ENCODE measurements around the gene STAT3. TPM values are rescaled to one million over a fixed set of nuclear protein-coding genes. Genes with fewer than 3 reads are reported as not detected.

Gene STAT3
- total and polyA plus RNA-seq, 9 of the 15 experiments (the other 6 are each of a cell fraction or from before 2014, with no cell fraction given) = 90.0 to 179 (median 114) TPM

DNA sequence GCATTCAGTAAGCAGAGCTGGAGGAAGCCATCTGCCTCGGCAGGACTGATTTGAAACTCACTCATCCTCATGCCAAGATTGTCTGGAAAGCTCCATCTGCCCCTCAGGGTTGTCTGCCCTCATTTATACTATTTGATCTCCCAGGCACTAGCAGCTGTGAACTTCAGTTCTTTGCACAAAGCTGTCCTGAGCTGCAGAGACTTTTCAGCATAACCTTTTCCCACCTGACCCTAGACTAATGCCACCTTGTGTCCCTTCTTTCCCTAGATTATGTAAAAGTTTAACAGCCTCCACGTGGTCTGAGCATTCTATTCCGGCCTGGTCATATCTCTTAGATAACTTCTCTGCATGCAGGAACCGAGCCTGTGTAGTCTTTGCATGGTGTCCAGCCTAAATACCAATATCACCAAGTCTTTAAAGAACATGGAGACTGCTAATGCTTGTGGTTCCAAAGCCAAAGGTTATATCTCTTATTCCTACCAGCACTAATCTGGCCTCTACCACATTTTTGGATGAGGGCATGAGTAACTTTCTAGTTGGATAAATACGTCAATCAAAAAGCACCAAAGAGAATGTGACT is 70.9 kb downstream of the STAT3 start (continued):
- TF ChIP-seq, protein P1, sequence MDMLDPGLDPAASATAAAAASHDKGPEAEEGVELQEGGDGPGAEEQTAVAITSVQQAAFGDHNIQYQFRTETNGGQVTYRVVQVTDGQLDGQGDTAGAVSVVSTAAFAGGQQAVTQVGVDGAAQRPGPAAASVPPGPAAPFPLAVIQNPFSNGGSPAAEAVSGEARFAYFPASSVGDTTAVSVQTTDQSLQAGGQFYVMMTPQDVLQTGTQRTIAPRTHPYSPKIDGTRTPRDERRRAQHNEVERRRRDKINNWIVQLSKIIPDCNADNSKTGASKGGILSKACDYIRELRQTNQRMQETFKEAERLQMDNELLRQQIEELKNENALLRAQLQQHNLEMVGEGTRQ (CRISPR knock-in tag; IDR thresholded peaks at IDR 0.05) = peak; percentile 75

DNA sequence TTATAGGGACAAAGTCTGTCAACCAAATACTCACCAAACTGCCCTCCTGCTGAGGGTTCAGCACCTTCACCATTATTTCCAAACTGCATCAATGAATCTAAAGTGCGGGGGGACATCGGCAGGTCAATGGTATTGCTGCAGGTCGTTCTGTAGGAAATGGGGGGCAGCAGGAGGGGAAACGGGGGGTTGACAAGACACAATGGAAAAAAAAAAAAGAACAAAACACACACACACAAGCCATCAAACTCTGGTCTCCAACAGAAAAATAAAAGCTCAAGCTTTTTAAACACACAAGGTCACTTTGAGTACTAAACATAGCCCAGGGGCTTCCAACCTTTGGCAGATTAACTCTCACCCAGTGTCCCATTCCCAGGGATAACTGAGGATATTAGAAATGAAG is 71.5 kb downstream of the STAT3 start:
- peaks cover 72% of the 10 kb centered on the region for H3K79me2 ChIP-seq (ENCODE audit: control insufficient read depth, insufficient read depth, low read length)
- H3K9me1 ChIP-seq (ENCODE audit: control insufficient read depth, insufficient read depth, low read length) = no peaks in the 10 kb centered on the region
- ChIA-PET POLR2A (interaction anchor here (0.7 to 2.5 kb wide), 8 partner anchors 12 to 224 kb away, joined by 3 to 6 read pairs (median 4); no protein-coding TSS in a partner anchor), CTCF (ENCODE audit: low intra/inter-chr PET ratio) (no interaction called here)
- no peak for ATAC-seq
- peak overlapping the region; percentile 83 to 100; a peak in 3 of 4 replicates for H3K9ac ChIP-seq (ENCODE audit: insufficient read depth in 1 of 2, low read depth in 2 of 2, low read length in 2 of 2)
- WGBS (ENCODE audit: insufficient coverage, low coverage, missing lambda C conversion rate) = 21% methylated on average over 4 of the region's 4 CpGs
- H2AFZ ChIP-seq (ENCODE audit: low read depth, low read length) = no peak overlapping the region
- intact Hi-C loops (cut with micrococcal nuclease) = loop anchor here (5.0 to 10.0 kb wide), 2 partner anchors 92 to 294 kb away; partner anchors contain the start of gene NKIRAS2
- no peak for DNase-seq (ENCODE audit: extremely low read depth in 1 of 4, low spot score in 3 of 4)
- in situ Hi-C loops (cut with MboI) = no loop called here
- peak overlapping the region; percentile 17; the same call in 1 of the 2 replicates for H3K4me3 ChIP-seq
- no peaks in the 10 kb centered on the region for H4K20me1 ChIP-seq (replicated peaks; ENCODE audit: control insufficient read depth, insufficient read depth, low read length)
- H3K4me2 ChIP-seq (ENCODE audit: insufficient read depth, low read length) = peak overlapping the region; percentile 100
- H3K4me1 ChIP-seq (replicated peaks in 1 of 2; ENCODE audit: control insufficient read depth in 2 of 2, insufficient read depth in 2 of 2, low read length in 2 of 2) = peaks cover 87 to 90% of the 10 kb centered on the region in 2 experiments
- no peak for FAIRE-seq
- BruUV-seq (replicated peaks) = TSS peak; percentile 24
- peaks cover 74% of the 10 kb centered on the region for H3K36me3 ChIP-seq (ENCODE audit: control insufficient read depth, insufficient read depth, low read length)
- H3K27me3 ChIP-seq (ENCODE audit: control insufficient read depth in 2 of 2, insufficient read depth in 2 of 2, low read length in 2 of 2) = no peaks in the 10 kb centered on the region
- H3K27ac ChIP-seq (ENCODE audit: extremely low read depth, low read depth, low read length) = peak overlapping the region; percentile 100
- no peaks in the 10 kb centered on the region for H3K9me3 ChIP-seq (replicated peaks; ENCODE audit: control insufficient read depth, insufficient read depth, low read depth, low read length)
- no peak for TF ChIP-seq PHF20 (IDR thresholded peaks at IDR 0.05; ENCODE audit: partially characterized antibody)
- TF ChIP-seq, protein P2, sequence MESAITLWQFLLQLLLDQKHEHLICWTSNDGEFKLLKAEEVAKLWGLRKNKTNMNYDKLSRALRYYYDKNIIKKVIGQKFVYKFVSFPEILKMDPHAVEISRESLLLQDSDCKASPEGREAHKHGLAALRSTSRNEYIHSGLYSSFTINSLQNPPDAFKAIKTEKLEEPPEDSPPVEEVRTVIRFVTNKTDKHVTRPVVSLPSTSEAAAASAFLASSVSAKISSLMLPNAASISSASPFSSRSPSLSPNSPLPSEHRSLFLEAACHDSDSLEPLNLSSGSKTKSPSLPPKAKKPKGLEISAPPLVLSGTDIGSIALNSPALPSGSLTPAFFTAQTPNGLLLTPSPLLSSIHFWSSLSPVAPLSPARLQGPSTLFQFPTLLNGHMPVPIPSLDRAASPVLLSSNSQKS (CRISPR knock-in tag; IDR thresholded peaks at IDR 0.05) = no peak
- no peak for TF ChIP-seq ZNF668 (CRISPR knock-in tag; IDR thresholded peaks at IDR 0.05)
- no peak for TF ChIP-seq HMG20B (CRISPR knock-in tag; IDR thresholded peaks at IDR 0.05)
- TF ChIP-seq, protein P3, sequence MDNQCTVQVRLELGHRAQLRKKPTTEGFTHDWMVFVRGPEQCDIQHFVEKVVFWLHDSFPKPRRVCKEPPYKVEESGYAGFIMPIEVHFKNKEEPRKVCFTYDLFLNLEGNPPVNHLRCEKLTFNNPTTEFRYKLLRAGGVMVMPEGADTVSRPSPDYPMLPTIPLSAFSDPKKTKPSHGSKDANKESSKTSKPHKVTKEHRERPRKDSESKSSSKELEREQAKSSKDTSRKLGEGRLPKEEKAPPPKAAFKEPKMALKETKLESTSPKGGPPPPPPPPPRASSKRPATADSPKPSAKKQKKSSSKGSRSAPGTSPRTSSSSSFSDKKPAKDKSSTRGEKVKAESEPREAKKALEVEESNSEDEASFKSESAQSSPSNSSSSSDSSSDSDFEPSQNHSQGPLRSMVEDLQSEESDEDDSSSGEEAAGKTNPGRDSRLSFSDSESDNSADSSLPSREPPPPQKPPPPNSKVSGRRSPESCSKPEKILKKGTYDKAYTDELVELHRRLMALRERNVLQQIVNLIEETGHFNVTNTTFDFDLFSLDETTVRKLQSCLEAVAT (IDR thresholded peaks at IDR 0.05) = peak; percentile 74 to 82
- TF ChIP-seq, protein P4, sequence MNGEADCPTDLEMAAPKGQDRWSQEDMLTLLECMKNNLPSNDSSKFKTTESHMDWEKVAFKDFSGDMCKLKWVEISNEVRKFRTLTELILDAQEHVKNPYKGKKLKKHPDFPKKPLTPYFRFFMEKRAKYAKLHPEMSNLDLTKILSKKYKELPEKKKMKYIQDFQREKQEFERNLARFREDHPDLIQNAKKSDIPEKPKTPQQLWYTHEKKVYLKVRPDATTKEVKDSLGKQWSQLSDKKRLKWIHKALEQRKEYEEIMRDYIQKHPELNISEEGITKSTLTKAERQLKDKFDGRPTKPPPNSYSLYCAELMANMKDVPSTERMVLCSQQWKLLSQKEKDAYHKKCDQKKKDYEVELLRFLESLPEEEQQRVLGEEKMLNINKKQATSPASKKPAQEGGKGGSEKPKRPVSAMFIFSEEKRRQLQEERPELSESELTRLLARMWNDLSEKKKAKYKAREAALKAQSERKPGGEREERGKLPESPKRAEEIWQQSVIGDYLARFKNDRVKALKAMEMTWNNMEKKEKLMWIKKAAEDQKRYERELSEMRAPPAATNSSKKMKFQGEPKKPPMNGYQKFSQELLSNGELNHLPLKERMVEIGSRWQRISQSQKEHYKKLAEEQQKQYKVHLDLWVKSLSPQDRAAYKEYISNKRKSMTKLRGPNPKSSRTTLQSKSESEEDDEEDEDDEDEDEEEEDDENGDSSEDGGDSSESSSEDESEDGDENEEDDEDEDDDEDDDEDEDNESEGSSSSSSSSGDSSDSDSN (IDR thresholded peaks at IDR 0.05; ENCODE audit: borderline replicate concordance in 1 of 2, low read depth in 2 of 2, low read length in 2 of 2) = no peak
- no peak for TF ChIP-seq U2AF1 (optimal IDR thresholded peaks at IDR 0.05; ENCODE audit: low read depth, low read length)
- TF ChIP-seq RFX5 (IDR thresholded peaks at IDR 0.05; ENCODE audit: low read depth, low read length) = no peak
- TF ChIP-seq HDGF (IDR thresholded peaks at IDR 0.05) = 0 out of 2 replicates have a peak, but pooled peaks have one; percentile 20
- no peak for TF ChIP-seq FOSL1 (tag; conservative IDR thresholded peaks at IDR 0.05)
- TF ChIP-seq, protein P5, sequence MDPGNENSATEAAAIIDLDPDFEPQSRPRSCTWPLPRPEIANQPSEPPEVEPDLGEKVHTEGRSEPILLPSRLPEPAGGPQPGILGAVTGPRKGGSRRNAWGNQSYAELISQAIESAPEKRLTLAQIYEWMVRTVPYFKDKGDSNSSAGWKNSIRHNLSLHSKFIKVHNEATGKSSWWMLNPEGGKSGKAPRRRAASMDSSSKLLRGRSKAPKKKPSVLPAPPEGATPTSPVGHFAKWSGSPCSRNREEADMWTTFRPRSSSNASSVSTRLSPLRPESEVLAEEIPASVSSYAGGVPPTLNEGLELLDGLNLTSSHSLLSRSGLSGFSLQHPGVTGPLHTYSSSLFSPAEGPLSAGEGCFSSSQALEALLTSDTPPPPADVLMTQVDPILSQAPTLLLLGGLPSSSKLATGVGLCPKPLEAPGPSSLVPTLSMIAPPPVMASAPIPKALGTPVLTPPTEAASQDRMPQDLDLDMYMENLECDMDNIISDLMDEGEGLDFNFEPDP (CRISPR knock-in tag; IDR thresholded peaks at IDR 0.05) = no peak
- no peak for TF ChIP-seq CREBBP (IDR thresholded peaks at IDR 0.05; ENCODE audit: low read depth, low read length)
